Coronary artery (tissue), 2 donors: Measurements from ENCODE around the gene C11orf21.

ENCODE experiments used
- DNase-seq: peaks from one replicate; pipeline ENCODE4 v3.0.0-alpha.2; 2017; ENCODE audit warnings: low spot score
- H3K27ac ChIP-seq, 2 donors: fragments of 200-600 bp; sonication (generic); one replicate each; pipeline ENCODE4 v1.5.1; 2016 to 2019
- H3K4me3 ChIP-seq: fragments of 200-600 bp; sonication (generic); 2 replicates; pipeline ENCODE4 v1.5.1; 2016; ENCODE audit warnings: mild to moderate bottlenecking, moderate library complexity
- CTCF ChIP-seq: fragments of 200-600 bp; sonication (generic); IDR thresholded peaks from one replicate; pipeline ENCODE4 v1.5.1; 2019; ENCODE audit warnings: antibody characterized with exemption

C11orf21 gene

DNA sequence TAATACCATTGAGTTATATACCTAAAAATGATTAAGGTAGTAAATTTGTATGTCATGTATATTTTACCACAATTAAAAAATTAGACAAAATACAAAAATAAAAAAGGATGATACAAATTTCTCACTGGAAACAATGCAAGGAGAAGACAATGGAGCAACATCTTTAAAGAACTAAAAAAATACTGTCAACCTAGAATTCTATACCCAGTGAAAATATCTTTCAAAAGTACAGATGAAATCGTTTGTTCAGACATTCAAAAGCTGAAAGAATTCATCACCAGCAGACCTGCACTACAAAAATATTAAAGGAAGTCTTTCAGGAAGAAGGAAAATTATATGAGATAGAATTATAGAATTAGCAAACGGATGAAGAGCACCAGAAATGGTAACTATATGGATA is 21.5 kb downstream of the C11orf21 start:
- no peak overlapping the region for H3K27ac ChIP-seq
- TF ChIP-seq CTCF: no peak
- no peak for DNase-seq
- H3K4me3 ChIP-seq: no peak overlapping the region

- DNase-seq: peak; percentile 67
- TF ChIP-seq CTCF: no peak
- Histone ChIP-seq H3K4me3 (no peak overlapping the region), H3K27ac (no peak overlapping the region)
Measured at GRCh38 chr11:2277933-2278523, 23.7 kb downstream of the C11orf21 start.

DNA sequence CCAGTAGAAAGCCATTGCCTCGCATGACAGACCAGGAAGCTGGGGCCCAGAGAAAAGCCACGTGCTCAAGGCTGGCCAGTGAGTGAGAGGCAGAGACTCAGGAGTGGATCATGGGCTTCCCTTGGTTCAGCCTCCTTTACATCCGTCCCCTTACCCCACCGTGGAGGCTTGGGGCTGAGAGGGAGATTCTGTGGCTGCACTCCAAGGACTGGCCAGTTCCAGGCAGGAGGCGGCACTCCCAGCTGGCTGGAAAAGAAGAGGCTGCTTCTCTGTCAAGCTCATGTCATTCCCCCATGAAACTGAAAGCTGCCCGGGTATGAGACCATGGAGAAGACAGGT is 24.7 kb downstream of the C11orf21 start:
- H3K27ac ChIP-seq: no peak overlapping the region
- H3K4me3 ChIP-seq: no peak overlapping the region
- TF ChIP-seq CTCF: no peak
- no peak for DNase-seq

DNA sequence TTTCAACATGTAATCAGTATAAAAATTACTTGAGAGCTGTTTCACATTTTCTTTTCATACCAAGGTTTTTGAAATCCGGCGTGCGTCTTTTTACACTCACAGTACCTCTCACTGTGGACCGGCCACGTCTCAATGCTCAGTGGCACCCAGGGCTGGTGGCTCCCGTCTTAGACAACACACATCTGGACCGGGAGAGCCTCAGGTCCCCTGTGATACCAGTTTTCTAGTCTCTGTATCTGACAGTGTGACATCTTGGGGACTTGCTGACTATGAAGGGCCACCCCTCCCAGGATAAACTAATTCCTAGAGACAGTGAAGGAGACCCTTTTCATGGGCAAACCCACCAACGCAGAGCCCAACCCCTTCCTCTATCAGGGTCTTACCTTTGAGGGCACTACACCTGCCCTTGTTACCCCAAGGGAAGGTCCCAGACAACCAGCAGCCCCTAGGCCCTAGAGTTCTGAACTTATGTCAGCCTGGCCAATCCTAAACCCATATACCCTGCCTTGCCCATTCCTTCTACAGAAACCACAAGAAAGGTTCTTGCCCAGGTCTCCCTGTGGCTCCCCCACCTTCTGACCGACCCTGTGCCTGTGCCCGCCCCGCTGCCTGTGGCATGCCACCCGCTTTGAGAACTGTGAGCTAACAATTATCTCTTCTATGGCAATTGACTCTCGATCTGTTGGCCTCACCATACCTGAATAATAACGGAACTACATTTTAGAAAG is 25.3 kb downstream of the C11orf21 start:
- DNase-seq: peak; percentile 64
- no peak for TF ChIP-seq CTCF
- Histone ChIP-seq H3K4me3 (no peak overlapping the region), H3K27ac (no peak overlapping the region)

DNA sequence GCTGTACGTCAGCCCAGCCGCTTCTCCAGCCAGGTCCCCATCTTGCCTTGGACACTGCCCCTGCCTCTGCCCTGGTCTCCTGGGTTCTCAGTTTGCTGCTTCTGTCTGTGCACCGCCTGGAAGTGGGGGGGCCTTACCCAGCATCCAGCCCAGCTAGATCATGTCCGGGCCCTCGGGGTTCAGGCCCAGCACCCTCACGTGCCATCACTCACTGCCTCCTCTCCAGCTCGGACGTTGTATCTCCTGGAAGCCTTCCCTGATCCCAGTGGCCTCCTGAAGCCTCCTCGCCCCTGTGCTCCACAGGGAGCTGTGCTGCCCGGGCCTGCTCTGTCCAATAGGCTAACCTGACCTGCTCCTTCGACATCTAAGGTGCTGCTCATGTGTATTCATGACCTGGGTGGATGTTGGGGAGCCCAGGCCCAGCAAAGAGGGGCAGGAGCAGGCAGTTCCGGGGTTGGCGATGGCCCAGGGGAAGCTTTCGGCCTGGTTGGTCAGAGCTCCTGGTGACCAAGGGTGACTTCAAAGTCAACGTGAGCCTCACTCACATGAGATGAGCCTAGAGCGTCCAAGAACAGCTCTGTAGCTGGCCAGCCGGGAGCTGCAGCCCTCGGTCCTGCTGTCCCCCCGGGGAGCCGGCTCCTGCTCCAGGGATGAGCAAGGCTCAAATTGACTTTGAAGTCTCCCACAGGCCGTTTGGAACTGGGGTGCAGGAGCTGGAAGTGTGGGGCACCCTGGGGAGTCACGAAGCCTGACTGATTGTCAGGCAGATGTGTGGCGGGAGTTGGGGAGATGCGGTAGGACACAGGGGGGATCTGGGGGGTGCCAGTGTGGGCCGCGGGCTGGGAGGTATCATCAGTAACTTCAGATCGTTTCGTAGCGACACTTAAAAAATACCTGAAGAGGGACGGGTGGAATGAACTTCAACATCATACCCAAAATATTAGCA is 26.1 kb downstream of the C11orf21 start:
- DNase-seq: peak; percentile 66
- Histone ChIP-seq H3K27ac (no peak overlapping the region), H3K4me3 (no peak overlapping the region)
- no peak for TF ChIP-seq CTCF

DNA sequence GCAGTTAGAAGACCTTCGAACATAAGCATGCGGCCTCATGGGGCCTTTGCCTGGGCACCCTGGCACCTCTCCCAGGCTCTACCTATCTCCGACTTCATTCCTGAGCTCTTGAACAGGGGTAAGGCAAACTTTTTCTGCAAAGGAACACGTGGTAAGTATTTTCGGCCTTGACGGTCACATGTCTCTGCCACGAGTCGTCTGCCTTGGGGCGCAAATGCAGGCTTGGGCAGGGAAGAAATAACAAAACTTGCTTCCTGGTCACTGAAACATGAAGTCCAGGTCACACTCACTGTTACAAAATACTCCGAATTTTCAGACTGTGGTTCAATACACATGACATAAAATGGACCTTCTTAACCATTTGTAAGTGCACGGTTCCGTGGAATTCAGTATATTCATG is 27.9 kb downstream of the C11orf21 start:
- DNase-seq: no peak
- no peak for TF ChIP-seq CTCF

More for the DNA sequence above, 27.9 kb downstream of the C11orf21 start:
- H3K4me3 ChIP-seq: no peak overlapping the region
- no peak overlapping the region for H3K27ac ChIP-seq
